ENCODE measurements around the gene ZG16.
"Not testable (repeated sequence)": the region's sequence is repeated elsewhere in the genome, so short reads cannot be mapped to it uniquely, and the experiment has no call there.

The ZG16 gene

GRCh38 chr16:29791845-29792807 lies 14.1 kb downstream of the ZG16 start:
- TF ChIP-seq, protein P1, sequence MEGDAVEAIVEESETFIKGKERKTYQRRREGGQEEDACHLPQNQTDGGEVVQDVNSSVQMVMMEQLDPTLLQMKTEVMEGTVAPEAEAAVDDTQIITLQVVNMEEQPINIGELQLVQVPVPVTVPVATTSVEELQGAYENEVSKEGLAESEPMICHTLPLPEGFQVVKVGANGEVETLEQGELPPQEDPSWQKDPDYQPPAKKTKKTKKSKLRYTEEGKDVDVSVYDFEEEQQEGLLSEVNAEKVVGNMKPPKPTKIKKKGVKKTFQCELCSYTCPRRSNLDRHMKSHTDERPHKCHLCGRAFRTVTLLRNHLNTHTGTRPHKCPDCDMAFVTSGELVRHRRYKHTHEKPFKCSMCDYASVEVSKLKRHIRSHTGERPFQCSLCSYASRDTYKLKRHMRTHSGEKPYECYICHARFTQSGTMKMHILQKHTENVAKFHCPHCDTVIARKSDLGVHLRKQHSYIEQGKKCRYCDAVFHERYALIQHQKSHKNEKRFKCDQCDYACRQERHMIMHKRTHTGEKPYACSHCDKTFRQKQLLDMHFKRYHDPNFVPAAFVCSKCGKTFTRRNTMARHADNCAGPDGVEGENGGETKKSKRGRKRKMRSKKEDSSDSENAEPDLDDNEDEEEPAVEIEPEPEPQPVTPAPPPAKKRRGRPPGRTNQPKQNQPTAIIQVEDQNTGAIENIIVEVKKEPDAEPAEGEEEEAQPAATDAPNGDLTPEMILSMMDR (conservative IDR thresholded peaks at IDR 0.05; ENCODE audit: low read depth, low read length) = no peak
- H3K4me3 ChIP-seq (ENCODE audit: low read length) = peak overlapping the region; percentile 97

GRCh38 chr16:29793153-29793552 lies 15.1 kb downstream of the ZG16 start:
- H3K4me3 ChIP-seq (ENCODE audit: low read length); DNase-seq (ENCODE audit: low read depth): not testable (repeated sequence)

More at GRCh38 chr16:29791845-29792807, 14.1 kb downstream of the ZG16 start:
- no peak for DNase-seq (ENCODE audit: low read depth)

- DNase-seq (ENCODE audit: low read depth) = no peak
- TF ChIP-seq, protein P1 (conservative IDR thresholded peaks at IDR 0.05; ENCODE audit: low read depth, low read length) = no peak
- no peak overlapping the region for H3K4me3 ChIP-seq (ENCODE audit: low read length)
These were observed 16.2 kb downstream of the ZG16 start for GRCh38 chr16:29794231-29794710.

- H3K4me3 ChIP-seq (ENCODE audit: low read length) = no peak overlapping the region
- TF ChIP-seq, protein P1 (conservative IDR thresholded peaks at IDR 0.05; ENCODE audit: low read depth, low read length) = no peak
- DNase-seq (ENCODE audit: low read depth) = no peak
These were observed 24.4 kb downstream of the ZG16 start for GRCh38 chr16:29802416-29802935.

DNA sequence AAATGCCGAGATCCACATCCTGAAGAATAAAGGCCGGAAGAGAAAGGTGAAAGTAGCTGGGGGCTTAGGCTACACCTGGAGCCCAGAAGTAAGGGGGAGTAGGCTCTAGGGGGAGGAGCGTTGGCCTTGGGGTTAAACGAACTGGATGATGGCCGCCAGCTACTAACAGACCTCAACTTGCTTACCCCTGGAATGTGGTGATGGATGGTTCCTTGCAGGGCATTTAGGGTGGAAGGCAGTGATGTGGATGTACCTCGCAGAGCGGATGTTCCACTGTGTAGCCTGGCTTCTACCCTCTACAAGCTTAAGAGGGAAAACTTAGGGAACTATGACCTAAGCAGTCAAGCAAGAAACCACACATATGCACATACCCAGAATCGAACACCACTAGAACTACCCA lies 26.0 kb downstream of the ZG16 start:
- no peak for DNase-seq (ENCODE audit: low read depth)
- TF ChIP-seq, protein P1 (conservative IDR thresholded peaks at IDR 0.05; ENCODE audit: low read depth, low read length) = no peak
- H3K4me3 ChIP-seq (ENCODE audit: low read length) = no peak overlapping the region

DNA sequence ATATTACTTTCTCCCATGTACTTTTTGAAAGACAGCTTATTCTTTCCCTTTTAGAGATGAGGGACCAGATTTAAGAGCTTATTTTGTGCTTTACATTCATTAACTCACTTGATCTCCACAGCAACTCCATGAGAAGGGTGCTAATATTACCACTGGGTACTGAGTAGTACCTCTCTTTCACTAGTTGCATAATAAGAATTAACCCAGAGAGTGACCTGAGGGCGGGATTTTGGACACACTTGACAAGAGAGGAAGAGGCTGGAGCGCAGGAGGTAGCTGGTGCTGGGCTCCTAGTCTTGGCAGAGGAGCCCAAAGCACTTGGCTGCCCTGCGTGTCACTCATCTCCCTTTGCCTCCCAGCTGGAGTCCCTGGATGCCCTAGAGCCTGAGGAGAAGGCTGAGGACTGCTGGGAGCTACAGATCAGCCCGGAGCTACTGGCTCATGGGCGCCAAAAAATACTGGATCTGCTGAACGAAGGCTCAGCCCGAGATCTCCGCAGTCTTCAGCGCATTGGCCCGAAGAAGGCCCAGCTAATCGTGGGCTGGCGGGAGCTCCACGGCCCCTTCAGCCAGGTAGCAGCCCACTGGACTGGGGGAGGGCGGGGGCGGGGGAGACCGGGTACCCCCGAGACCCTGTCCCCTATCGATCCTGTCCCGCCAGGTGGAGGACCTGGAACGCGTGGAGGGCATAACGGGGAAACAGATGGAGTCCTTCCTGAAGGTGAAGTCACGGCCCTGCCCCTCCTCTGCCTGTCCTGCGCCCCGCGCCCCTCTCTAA lies 26.6 kb downstream of the ZG16 start:
- DNase-seq (ENCODE audit: low read depth) = no peak
- H3K4me3 ChIP-seq (ENCODE audit: low read length) = peak overlapping the region; percentile 79

More for the DNA sequence above, 26.6 kb downstream of the ZG16 start:
- TF ChIP-seq, protein P1 (conservative IDR thresholded peaks at IDR 0.05; ENCODE audit: low read depth, low read length) = no peak

Measured in retinal pigment epithelial cell (primary cell).